HepG2 (cell line): ENCODE results near the gene IL18R1.

Experiments used
- ATM ChIP-seq: fragments of 450-650 bp; IDR thresholded peaks from 2 replicates; pipeline ENCODE4 v1.7.1; 2017; ENCODE audit warnings: mild to moderate bottlenecking, borderline replicate concordance
- BHLHE40 ChIP-seq: IDR thresholded peaks from 2 replicates; pipeline ENCODE4 v1.6.1; 2011; ENCODE audit warnings: low read length, improper control_type of control experiment
- CTCF ChIP-seq: sonication (generic); formaldehyde crosslinking; IDR thresholded peaks from 2 replicates; pipeline ENCODE4 v1.5.0; 2020; ENCODE audit warnings: mild to moderate bottlenecking, missing genetic modification reagents, moderate library complexity
- MEIS1 ChIP-seq: sonication (generic); formaldehyde crosslinking; IDR thresholded peaks from 2 replicates; pipeline ENCODE4 v1.9.0; 2021; ENCODE audit warnings: mild to moderate bottlenecking, missing genetic modification reagents, moderate library complexity, borderline replicate concordance
- NFE2L1 ChIP-seq: sonication (generic); formaldehyde crosslinking; IDR thresholded peaks from 2 replicates; pipeline ENCODE4 v1.4.0; 2020; ENCODE audit warnings: missing genetic modification reagents, mild to moderate bottlenecking, borderline replicate concordance
- NFKB2 ChIP-seq: sonication (generic); formaldehyde crosslinking; IDR thresholded peaks from 2 replicates; pipeline ENCODE4 v1.4.0; 2020; ENCODE audit warnings: missing genetic modification reagents, borderline replicate concordance
- POLR2AphosphoS5 ChIP-seq: IDR thresholded peaks from 2 replicates; pipeline ENCODE4 v1.6.1; 2012; ENCODE audit warnings: low read depth, low read length
- SAP130 ChIP-seq: IDR thresholded peaks from 2 replicates; pipeline ENCODE4 v1.6.1; 2016; ENCODE audit warnings: low read depth
- SMAD3 ChIP-seq: sonication (generic); formaldehyde crosslinking; IDR thresholded peaks from 2 replicates; pipeline ENCODE4 v1.4.0; 2020; ENCODE audit warnings: missing genetic modification reagents
- SMC3 ChIP-seq: IDR thresholded peaks from 2 replicates; pipeline ENCODE4 v1.6.1; 2011; ENCODE audit warnings: low read length, improper control_type of control experiment
- SP1 ChIP-seq, 2 experiments: fragments of 450-650 bp in 1 of 2; sonication (generic) in 1 of 2; formaldehyde crosslinking in 1 of 2; IDR thresholded peaks; 2 replicates each; pipeline versions ENCODE4 v1.4.0 to v1.6.1; 2016 to 2020; ENCODE audit warnings: missing genetic modification reagents in 1 of 2
- ZFX ChIP-seq: sonication (generic); formaldehyde crosslinking; IDR thresholded peaks from 2 replicates; pipeline ENCODE4 v1.4.0; 2020; ENCODE audit warnings: mild to moderate bottlenecking, low read depth, missing genetic modification reagents, moderate library complexity
- ZFY ChIP-seq: sonication (generic); formaldehyde crosslinking; IDR thresholded peaks from 2 replicates; pipeline ENCODE4 v1.4.0; 2020; ENCODE audit warnings: missing genetic modification reagents
- ZNF251 ChIP-seq: sonication (generic); formaldehyde crosslinking; IDR thresholded peaks from 2 replicates; pipeline ENCODE4 v1.9.0; 2021; ENCODE audit warnings: mild to moderate bottlenecking, missing genetic modification reagents

GRCh38 chr2:102396012-102396411 lies 40.4 kb downstream of the IL18R1 start:
- no peak for TF ChIP-seq NFKB2 (CRISPR knock-in tag)
- TF ChIP-seq BHLHE40: no peak
- no peak for TF ChIP-seq ZNF251 (CRISPR knock-in tag)
- no peak for TF ChIP-seq MEIS1 (CRISPR knock-in tag)
- no peak for TF ChIP-seq SMC3
- no peak for TF ChIP-seq ATM
- TF ChIP-seq SAP130: no peak
- TF ChIP-seq POLR2AphosphoS5: no peak
- TF ChIP-seq NFE2L1 (CRISPR knock-in tag): no peak
- TF ChIP-seq SMAD3 (CRISPR knock-in tag): no peak
- TF ChIP-seq SP1 (IDR thresholded peaks at IDR 0.05): no peak
- TF ChIP-seq SP1 (CRISPR knock-in tag; IDR thresholded peaks at IDR 0.05): no peak
- TF ChIP-seq CTCF: no peak
- TF ChIP-seq ZFX (CRISPR knock-in tag): no peak
- TF ChIP-seq ZFY (CRISPR knock-in tag): no peak
